Measurements from ENCODE around the gene C8A.

DNA sequence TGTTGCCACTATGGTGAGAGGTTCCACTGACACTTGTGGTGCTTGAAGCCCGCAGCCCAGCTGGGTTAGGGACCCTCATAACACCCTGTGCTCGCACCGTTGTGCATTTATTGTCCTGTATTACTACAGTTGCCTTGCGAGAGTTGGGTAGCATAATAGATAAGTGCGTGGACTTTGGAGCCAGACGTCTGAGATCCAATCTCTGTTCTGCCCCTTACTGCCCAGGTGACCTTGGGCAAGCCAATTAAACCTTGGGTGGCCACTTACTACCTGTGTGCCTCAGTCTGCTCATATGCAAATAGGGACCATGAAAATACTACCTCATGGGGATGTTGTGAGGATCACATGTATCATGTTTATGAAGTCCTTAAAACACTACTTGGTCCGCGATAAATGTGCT, 97.9 kb downstream of the C8A start:
- TF ChIP-seq EGR1 (IDR thresholded peaks at IDR 0.05; ENCODE audit: borderline replicate concordance in 1 of 2, low read depth in 2 of 2, low read length in 2 of 2) (no peak), BCLAF1 (IDR thresholded peaks at IDR 0.05) (no peak), POLR2A (IDR thresholded peaks at IDR 0.05; ENCODE audit: low read depth, low read length) (no peak)

Data from GM12878 (cell line).